ENCODE results near the gene JARID2.
A peak's percentile ranks its signal among the peaks of the same experiment; 100 is the strongest.

The JARID2 gene

DNA sequence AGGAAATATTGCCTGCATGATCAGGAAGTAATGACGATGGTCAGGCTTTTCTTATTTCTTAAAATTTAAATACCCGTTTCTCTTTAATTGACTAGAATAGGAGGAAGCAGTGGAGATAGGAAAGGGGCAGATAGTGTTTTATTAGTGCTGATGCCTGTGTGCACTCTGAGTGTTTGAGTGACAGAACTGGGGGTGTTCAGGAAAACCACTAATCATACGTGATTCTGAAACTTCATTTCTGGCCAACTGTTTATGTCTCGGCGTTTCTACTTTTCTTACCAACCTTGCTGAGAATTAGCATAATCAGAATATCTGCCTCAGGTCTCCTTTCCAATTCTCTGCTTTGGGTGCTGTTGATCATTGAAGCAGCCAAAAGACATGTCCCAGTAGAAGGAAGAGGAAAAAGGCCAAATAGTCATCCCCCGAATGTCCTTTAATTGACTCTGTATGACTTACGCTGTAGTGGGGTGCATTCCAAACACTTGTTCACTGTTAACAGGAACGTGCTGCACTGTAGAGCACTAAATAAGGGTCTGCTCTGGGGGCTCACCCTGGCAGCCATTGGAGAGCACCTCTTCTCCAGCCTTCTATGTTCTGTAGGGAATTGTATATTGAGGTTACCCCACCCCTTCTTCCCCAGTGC, 152.9 kb downstream of the JARID2 start:
- DNase-seq (ENCODE audit: low read depth): no peak
- TF ChIP-seq, protein P1, sequence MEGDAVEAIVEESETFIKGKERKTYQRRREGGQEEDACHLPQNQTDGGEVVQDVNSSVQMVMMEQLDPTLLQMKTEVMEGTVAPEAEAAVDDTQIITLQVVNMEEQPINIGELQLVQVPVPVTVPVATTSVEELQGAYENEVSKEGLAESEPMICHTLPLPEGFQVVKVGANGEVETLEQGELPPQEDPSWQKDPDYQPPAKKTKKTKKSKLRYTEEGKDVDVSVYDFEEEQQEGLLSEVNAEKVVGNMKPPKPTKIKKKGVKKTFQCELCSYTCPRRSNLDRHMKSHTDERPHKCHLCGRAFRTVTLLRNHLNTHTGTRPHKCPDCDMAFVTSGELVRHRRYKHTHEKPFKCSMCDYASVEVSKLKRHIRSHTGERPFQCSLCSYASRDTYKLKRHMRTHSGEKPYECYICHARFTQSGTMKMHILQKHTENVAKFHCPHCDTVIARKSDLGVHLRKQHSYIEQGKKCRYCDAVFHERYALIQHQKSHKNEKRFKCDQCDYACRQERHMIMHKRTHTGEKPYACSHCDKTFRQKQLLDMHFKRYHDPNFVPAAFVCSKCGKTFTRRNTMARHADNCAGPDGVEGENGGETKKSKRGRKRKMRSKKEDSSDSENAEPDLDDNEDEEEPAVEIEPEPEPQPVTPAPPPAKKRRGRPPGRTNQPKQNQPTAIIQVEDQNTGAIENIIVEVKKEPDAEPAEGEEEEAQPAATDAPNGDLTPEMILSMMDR (conservative IDR thresholded peaks at IDR 0.05; ENCODE audit: low read depth, low read length): no peak
- H3K4me3 ChIP-seq (ENCODE audit: low read length): no peak overlapping the region

DNA sequence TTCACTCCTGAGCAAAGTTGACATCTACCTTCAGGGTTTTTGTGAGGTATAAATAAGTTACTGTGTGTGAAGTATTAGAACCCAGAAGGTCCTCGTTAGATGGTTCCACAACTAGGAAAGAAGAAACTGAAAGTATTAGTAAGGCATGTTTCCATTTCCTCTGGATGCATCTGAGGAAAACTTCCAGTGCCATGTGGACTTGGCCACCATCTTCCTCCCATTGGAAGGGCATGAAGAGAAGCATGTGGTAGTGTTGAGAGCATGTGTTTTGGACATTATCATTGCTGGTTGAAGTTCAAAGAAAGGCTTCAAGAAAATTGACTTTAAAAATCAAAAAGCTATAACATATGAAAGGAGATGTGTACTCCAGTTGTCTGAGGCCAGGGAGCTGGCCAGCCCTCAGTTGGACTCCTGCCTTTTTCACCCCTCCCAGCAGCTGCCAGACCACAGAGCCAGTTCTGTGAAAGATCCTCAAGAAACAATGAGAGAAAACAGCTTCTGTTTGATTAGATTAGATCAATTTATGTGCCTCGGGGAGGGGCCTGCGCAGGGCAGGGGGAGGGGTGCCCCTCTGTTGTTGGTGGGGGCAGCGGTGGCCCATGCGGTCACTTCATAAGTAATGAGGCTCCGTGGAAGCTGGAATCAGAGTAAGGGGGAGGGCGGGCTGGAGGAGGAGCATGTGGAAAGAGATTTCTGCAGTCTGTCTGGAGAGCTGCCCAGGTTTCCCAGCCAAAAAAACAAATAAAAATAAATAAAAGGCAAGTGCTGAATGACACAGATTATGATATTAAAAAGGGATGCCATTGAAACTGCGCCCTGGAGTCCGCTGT, 154.0 kb downstream of the JARID2 start:
- TF ChIP-seq, protein P1 (conservative IDR thresholded peaks at IDR 0.05; ENCODE audit: low read depth, low read length): no peak
- H3K4me3 ChIP-seq (ENCODE audit: low read length): peak overlapping the region; percentile 31
- peak; percentile 66 for DNase-seq (ENCODE audit: low read depth)

DNA sequence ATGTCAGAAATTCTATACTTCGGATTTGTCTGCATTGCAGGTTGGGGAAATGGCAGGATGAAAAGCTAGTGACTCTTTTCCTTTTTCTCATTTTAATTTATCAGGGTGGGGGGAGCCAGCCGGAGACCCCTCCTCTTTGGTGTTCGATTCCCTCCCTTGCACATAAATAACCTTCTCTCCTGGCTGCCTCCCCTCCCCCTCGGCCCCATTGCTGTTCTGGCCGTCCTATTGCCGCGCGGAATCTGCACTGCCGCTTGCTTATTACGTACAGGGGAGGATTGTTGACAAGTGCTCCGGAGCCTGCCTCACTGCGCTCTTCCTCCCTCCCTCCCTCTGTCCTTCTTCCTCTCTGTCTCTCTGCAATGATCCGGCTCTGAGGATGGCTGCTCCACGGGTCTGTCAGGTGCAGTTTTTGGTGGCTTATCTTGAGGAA, 154.7 kb downstream of the JARID2 start:
- TF ChIP-seq, protein P1 (conservative IDR thresholded peaks at IDR 0.05; ENCODE audit: low read depth, low read length): no peak
- peak overlapping the region; percentile 31 for H3K4me3 ChIP-seq (ENCODE audit: low read length)
- DNase-seq (ENCODE audit: low read depth): no peak

DNA sequence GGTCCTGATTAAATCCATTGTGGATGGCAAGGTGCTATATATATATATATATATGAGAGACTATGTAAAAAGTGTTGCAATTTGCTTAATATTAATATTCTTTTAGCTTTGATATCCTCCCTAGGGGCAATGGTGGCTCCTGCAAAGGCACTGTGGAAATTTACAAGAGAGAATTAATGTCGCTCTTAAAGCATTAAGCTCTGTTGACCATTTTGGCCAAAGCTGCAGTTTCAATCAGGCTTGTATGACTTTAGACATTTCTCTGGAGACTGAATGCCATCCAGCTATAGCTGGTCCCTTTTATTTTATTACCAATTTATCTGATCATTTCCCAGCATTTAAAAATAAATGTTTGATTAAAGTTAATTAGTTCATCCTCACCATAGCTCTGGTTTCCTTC, 155.3 kb downstream of the JARID2 start:
- TF ChIP-seq, protein P1 (conservative IDR thresholded peaks at IDR 0.05; ENCODE audit: low read depth, low read length): no peak
- no peak overlapping the region for H3K4me3 ChIP-seq (ENCODE audit: low read length)

DNA sequence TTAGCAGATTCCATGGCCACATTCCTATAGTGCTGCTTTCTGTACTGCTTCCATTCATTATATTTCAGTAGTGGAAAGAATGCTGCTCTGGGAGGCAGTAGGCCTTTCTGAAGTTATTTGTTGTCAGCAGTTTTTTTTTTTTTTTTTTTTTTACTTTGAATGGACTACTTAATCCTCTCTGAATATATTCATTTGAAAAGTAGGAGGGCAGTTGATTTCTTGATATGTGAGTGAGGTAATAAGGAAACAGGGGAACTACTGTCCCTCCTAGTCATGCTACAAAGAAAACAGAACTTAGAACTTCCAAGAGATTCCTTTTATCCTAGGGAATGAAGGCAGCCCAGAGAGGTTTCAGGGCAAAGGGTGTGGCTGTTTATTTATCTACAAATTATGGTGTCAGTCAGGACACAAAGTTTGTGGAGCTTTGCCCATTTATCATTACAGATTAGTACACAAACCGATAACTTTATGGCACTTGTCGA, 155.9 kb downstream of the JARID2 start:
- DNase-seq (ENCODE audit: low read depth): peak; percentile 56
- no peak overlapping the region for H3K4me3 ChIP-seq (ENCODE audit: low read length)
- TF ChIP-seq, protein P1 (conservative IDR thresholded peaks at IDR 0.05; ENCODE audit: low read depth, low read length): no peak

More for the DNA sequence above, 155.3 kb downstream of the JARID2 start:
- no peak for DNase-seq (ENCODE audit: low read depth)

DNA sequence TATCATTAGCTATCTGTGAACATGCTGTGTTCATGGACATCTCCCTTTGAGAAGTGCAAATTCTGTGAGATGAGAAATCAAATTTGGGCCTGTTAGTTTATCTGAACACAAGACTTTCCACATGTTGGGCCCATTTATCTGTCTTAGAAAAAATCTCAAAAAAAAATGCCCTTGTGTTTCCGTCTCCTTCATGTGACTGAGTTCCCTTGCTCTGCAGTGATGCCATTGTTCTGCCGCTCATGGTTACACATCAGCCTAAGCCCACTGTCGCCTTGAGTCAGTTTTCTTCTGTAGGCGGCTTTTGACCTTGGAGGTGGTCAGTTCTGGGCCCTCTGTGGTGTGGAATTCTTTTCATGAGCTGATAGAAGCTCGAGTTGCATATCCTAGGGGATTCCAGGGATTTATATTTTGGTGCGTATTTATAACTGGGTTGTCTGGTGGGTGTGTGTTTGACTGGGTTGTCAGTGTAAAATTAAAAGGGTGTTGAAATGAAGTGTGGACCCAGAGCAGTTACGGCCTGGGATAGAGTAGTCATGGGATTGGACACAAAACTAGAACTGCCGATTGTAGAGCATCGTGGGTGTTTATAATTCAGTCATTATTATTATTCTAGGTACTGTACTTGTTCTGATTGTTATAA, 156.7 kb downstream of the JARID2 start:
- TF ChIP-seq, protein P1 (conservative IDR thresholded peaks at IDR 0.05; ENCODE audit: low read depth, low read length): no peak
- DNase-seq (ENCODE audit: low read depth): no peak
- H3K4me3 ChIP-seq (ENCODE audit: low read length): no peak overlapping the region
